SK-N-MC (cell line): Measurements from ENCODE around the gene IFT25.

Experiments
- EZH2 ChIP-seq: fragments of 200-600 bp; sonication (generic); IDR thresholded peaks from one replicate; pipeline ENCODE4 v1.6.1; 2017; ENCODE audit warnings: antibody characterized with exemption
- POLR2AphosphoS5 ChIP-seq: IDR thresholded peaks from 2 replicates; pipeline ENCODE4 v1.6.1; 2012; ENCODE audit warnings: mild to moderate bottlenecking, low read depth, low read length, borderline replicate concordance

DNA sequence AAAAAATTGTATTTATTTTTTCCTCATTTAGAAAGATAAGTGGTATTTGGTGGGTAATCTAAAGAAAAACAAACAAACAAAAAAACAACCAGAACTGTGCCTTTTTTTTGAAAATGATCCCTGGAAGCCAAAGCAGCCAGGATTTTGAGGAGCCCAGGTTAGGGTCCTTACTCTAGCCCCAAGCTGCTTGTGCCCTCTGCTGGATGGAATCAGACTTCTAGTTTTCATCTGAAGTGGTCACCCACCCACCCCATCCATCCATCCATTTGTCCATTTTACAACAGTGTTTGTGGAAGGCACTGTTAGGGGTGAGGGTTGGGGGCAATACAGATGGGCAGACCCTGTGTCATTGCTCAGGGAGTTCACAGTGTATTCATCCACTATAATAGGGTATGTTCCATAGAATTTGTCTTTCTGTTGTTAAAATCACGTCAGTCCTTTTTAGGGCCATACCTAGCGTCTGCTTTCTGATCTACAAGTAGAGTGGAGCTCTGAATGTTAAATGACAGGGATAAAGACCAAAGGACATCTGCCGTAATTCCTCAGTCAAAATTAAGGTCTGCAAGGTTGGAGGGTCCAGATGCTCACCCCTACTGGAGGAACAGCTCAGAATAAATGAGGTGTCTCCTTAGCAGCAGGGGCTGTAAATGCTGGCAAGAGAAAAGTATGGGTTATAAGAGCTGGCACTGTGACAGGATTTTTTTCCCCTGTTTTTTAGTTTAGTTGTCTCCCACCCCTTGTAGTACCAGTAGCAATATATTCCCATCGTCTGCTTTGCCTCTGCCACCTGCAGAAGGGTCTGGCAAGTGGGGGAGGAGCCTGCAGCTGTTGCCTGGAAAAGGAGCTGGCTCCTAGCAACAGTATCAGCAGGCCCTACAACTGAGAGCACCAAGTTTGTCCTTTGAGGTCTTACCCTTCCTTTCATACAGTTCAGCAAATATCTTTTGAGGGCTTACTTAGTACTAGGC lies 3.8 kb upstream of the IFT25 start:
- no peak for TF ChIP-seq POLR2AphosphoS5
- TF ChIP-seq EZH2, result no peak
